ENCODE results near the gene TBC1D19.

The TBC1D19 gene

GRCh38 chr4:26607776-26608175 is 23.9 kb downstream of the TBC1D19 start:
- no peaks in the 10 kb centered on the region for H3K9me2 ChIP-seq (replicated peaks; ENCODE audit: control insufficient read depth, low read length)
- H3K27ac ChIP-seq (ENCODE audit: low read depth, low read length) = no peak overlapping the region
- no peak overlapping the region for H3K4me3 ChIP-seq (ENCODE audit: low read length)
- TF ChIP-seq EZH2phosphoT487 (IDR thresholded peaks at IDR 0.05; ENCODE audit: borderline replicate concordance, low read length) = no peak
- TF ChIP-seq, protein P1, sequence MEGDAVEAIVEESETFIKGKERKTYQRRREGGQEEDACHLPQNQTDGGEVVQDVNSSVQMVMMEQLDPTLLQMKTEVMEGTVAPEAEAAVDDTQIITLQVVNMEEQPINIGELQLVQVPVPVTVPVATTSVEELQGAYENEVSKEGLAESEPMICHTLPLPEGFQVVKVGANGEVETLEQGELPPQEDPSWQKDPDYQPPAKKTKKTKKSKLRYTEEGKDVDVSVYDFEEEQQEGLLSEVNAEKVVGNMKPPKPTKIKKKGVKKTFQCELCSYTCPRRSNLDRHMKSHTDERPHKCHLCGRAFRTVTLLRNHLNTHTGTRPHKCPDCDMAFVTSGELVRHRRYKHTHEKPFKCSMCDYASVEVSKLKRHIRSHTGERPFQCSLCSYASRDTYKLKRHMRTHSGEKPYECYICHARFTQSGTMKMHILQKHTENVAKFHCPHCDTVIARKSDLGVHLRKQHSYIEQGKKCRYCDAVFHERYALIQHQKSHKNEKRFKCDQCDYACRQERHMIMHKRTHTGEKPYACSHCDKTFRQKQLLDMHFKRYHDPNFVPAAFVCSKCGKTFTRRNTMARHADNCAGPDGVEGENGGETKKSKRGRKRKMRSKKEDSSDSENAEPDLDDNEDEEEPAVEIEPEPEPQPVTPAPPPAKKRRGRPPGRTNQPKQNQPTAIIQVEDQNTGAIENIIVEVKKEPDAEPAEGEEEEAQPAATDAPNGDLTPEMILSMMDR (IDR thresholded peaks at IDR 0.05; ENCODE audit: low read depth, low read length, poor library complexity, severe bottlenecking) = no peak
- H3F3A ChIP-seq (ENCODE audit: control insufficient read depth, insufficient read depth) = no peaks in the 10 kb centered on the region
- no peaks in the 10 kb centered on the region for H4K20me1 ChIP-seq (ENCODE audit: control insufficient read depth, insufficient read depth, low read depth, low read length)
- H3K9me3 ChIP-seq (ENCODE audit: control insufficient read depth, insufficient read depth, low read length) = no peaks in the 10 kb centered on the region
- H3K36me3 ChIP-seq (ENCODE audit: control insufficient read depth, low read length) = no peaks in the 10 kb centered on the region
- no peaks in the 10 kb centered on the region for H3K27me3 ChIP-seq (ENCODE audit: control insufficient read depth, low read length)
- H3K4me2 ChIP-seq (ENCODE audit: low read length) = no peak overlapping the region
- 0 out of 2 replicates have a peak, but pooled peaks cover 3% of the 10 kb centered on the region for H3K79me2 ChIP-seq (ENCODE audit: control insufficient read depth, low read length)
- H3K4me1 ChIP-seq (ENCODE audit: control insufficient read depth, low read length) = peaks cover 11% of the 10 kb centered on the region

DNA sequence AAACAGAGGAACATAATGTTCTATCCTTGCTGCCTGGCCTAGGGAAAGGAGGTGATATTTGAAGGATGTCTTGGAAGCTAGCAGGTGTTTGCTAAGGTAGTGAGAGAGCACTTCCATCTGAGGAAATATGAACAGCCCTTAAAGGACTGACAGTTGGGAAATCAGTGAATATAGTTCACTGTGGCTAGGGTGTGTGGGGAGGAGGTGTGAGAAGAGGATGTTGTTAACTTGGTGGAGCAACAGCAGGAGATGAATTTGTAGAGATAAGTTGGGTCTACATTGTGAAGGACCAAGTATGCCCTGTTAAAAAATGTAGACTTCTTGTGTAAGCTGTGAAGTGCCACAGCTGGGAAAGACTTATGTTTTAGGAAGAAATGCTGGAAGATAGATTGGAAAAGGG is 25.5 kb downstream of the TBC1D19 start:
- Histone ChIP-seq H3K27me3 (ENCODE audit: control insufficient read depth, low read length) (no peaks in the 10 kb centered on the region), H3K4me1 (ENCODE audit: control insufficient read depth, low read length) (peaks cover 11% of the 10 kb centered on the region), H3K79me2 (ENCODE audit: control insufficient read depth, low read length) (0 out of 2 replicates have a peak, but pooled peaks cover 3% of the 10 kb centered on the region), H3K9me2 (replicated peaks; ENCODE audit: control insufficient read depth, low read length) (no peaks in the 10 kb centered on the region), H4K20me1 (ENCODE audit: control insufficient read depth, insufficient read depth, low read depth, low read length) (no peaks in the 10 kb centered on the region), H3K4me2 (ENCODE audit: low read length) (no peak overlapping the region), H3K4me3 (ENCODE audit: low read length) (no peak overlapping the region), H3K27ac (ENCODE audit: low read depth, low read length) (no peak overlapping the region), H3K9me3 (ENCODE audit: control insufficient read depth, insufficient read depth, low read length) (no peaks in the 10 kb centered on the region), H3K36me3 (ENCODE audit: control insufficient read depth, low read length) (no peaks in the 10 kb centered on the region), H3F3A (ENCODE audit: control insufficient read depth, insufficient read depth) (no peaks in the 10 kb centered on the region)
- no peak for TF ChIP-seq EZH2phosphoT487 (IDR thresholded peaks at IDR 0.05; ENCODE audit: borderline replicate concordance, low read length)
- TF ChIP-seq, protein P1 (IDR thresholded peaks at IDR 0.05; ENCODE audit: low read depth, low read length, poor library complexity, severe bottlenecking) = no peak

- no peaks in the 10 kb centered on the region for H3K27me3 ChIP-seq (ENCODE audit: control insufficient read depth, low read length)
- H3F3A ChIP-seq (ENCODE audit: control insufficient read depth, insufficient read depth) = no peaks in the 10 kb centered on the region
- no peaks in the 10 kb centered on the region for H4K20me1 ChIP-seq (ENCODE audit: control insufficient read depth, insufficient read depth, low read depth, low read length)
- peaks cover 11% of the 10 kb centered on the region for H3K4me1 ChIP-seq (ENCODE audit: control insufficient read depth, low read length)
- H3K79me2 ChIP-seq (ENCODE audit: control insufficient read depth, low read length) = 0 out of 2 replicates have a peak, but pooled peaks cover 3% of the 10 kb centered on the region
- H3K27ac ChIP-seq (ENCODE audit: low read depth, low read length) = no peak overlapping the region
- H3K4me2 ChIP-seq (ENCODE audit: low read length) = no peak overlapping the region
- H3K4me3 ChIP-seq (ENCODE audit: low read length) = no peak overlapping the region
- H3K36me3 ChIP-seq (ENCODE audit: control insufficient read depth, low read length) = no peaks in the 10 kb centered on the region
- no peaks in the 10 kb centered on the region for H3K9me2 ChIP-seq (replicated peaks; ENCODE audit: control insufficient read depth, low read length)
- no peaks in the 10 kb centered on the region for H3K9me3 ChIP-seq (ENCODE audit: control insufficient read depth, insufficient read depth, low read length)
- no peak for TF ChIP-seq EZH2phosphoT487 (IDR thresholded peaks at IDR 0.05; ENCODE audit: borderline replicate concordance, low read length)
- TF ChIP-seq, protein P1 (IDR thresholded peaks at IDR 0.05; ENCODE audit: low read depth, low read length, poor library complexity, severe bottlenecking) = no peak
Measured at GRCh38 chr4:26609868-26610267, 26.0 kb downstream of the TBC1D19 start.

Measured in DOHH2 (cell line).